Gastrocnemius medialis (tissue), 4 donors: ENCODE results near the gene FMN2. TPM values are rescaled to one million over a fixed set of nuclear protein-coding genes. Genes with fewer than 3 reads are reported as not detected.

Experiments
- ATAC-seq, 2 donors: fragments of 150-250 bp; one replicate each; pipeline ENCODE4 v1.9.1; 2016
- DNase-seq, 2 donors: peaks; one replicate each; pipeline ENCODE4 v3.0.0-alpha.2; 2019
- H3K27ac ChIP-seq, 4 donors: fragments of 200-600 bp; sonication (generic); 1 replicate in 1 of 4; 2 replicates in 3 of 4; pipeline ENCODE4 v1.5.1; 2016 to 2018; ENCODE audit warnings: mild to moderate bottlenecking in 2 of 4, moderate library complexity in 1 of 4
- H3K27me3 ChIP-seq, 3 donors: fragments of 200-600 bp; sonication (generic) in 2 of 3; 1 replicate in 1 of 3; 2 replicates in 2 of 3; pipeline versions ENCODE4 v1.5.1 to v1.6.0; 2016 to 2019; ENCODE audit warnings: mild to moderate bottlenecking in 1 of 3, moderate library complexity in 1 of 3
- H3K36me3 ChIP-seq, 2 donors: fragments of 200-600 bp; sonication (generic) in 1 of 2; one replicate each; pipeline ENCODE4 v1.5.1; 2017 to 2018
- H3K4me1 ChIP-seq, 2 donors: fragments of 200-600 bp; sonication (generic) in 1 of 2; one replicate each; pipeline ENCODE4 v1.5.1; 2016 to 2017; ENCODE audit warnings: mild to moderate bottlenecking in 2 of 2
- H3K4me3 ChIP-seq, 4 donors: fragments of 200-600 bp; sonication (generic) in 3 of 4; 1 replicate in 1 of 4; 2 replicates in 3 of 4; pipeline ENCODE4 v1.5.1; 2016 to 2019; ENCODE audit warnings: mild to moderate bottlenecking in 2 of 4
- H3K9me3 ChIP-seq, 3 donors: fragments of 200-600 bp; sonication (generic) in 2 of 3; 1 replicate in 1 of 3; 2 replicates in 2 of 3; pipeline ENCODE4 v1.5.1; 2016 to 2019
- POLR2A ChIP-seq, 2 donors: fragments of 450-650 bp; IDR thresholded peaks; one replicate each; pipeline ENCODE4 v1.6.1; 2017; ENCODE audit warnings: antibody characterized with exemption in 2 of 2, mild to moderate bottlenecking in 2 of 2, moderate library complexity in 2 of 2
- in situ Hi-C, 4 donors: fragments of 200-750 bp; cut with MboI; loops; one replicate each; pipeline versions ENCODE4 v1.15.0 to v1.8.0; 2017; ENCODE audit warnings: low sequenced_read_pairs in 4 of 4
- intact Hi-C: fragments of 100-400 bp; cut with DNase I; formaldehyde crosslinking; loops from one replicate; pipeline ENCODE4 v1.15.1; 2023; ENCODE audit warnings: low total_unique reads
- total RNA-seq, 4 donors: library from RNA; depleted of rRNA; stranded (reverse); fragments of >200 nt; gene quantifications; one replicate each; pipeline versions ENCODE4 v1.1.0 to v1.2.3, GENCODE V29; 2016
- TF ChIP-seq, protein P1 (sequence below), 5 experiments: fragments of 450-650 bp in 3 of 5; fragments of 200-600 bp in 2 of 5; sonication (generic) in 2 of 5; IDR thresholded peaks in 4 of 5; conservative IDR thresholded peaks in 1 of 5; 1 replicate in 4 of 5; 2 replicates in 1 of 5; pipeline ENCODE4 v1.5.1; 2016 to 2019; ENCODE audit warnings: antibody characterized with exemption in 5 of 5, mild to moderate bottlenecking in 3 of 5, moderate library complexity in 3 of 5

FMN2 gene
- total RNA-seq, 4 donors from 2014 or later = 0.51 TPM; not detected in 3

DNA sequence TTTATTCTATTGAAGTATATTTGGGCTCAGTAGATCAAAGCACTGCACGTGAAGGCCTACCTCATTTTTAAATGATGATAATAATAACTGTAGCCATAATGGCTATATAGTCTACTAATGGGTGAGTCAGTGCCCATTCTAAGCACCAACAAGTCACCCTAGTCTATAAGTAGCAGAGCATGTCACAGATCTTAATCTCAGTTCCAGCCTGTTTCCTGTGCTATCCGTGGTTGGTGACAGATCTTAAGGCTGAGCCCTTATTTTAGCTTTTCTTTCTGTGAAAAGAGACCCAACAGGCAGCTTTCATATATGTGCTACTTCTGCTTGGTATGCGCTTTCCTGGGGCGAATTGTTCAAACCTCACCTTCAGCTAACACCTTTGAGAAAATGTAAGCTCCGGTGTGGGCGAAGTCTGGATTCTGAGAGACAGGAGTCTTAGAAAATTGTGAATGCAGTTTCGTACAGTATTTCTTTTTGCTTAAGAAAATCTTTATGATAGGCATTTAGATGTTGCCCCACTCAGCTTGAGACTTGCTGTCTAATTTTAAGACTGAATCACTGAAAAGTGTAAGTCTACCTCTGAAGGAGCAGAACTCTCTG lies 59.6 kb downstream of the FMN2 start:
- Histone ChIP-seq H3K36me3 (no peaks in the 10 kb centered on the region), H3K4me3 (no peak overlapping the region), H3K9me3 (no peaks in the 10 kb centered on the region), H3K27me3 (no peaks in the 10 kb centered on the region), H3K27ac (no peak overlapping the region), H3K4me1 (no peaks in the 10 kb centered on the region)
- intact Hi-C loops (no loop called here), in situ Hi-C loops (no loop called here)
- TF ChIP-seq, protein P1, sequence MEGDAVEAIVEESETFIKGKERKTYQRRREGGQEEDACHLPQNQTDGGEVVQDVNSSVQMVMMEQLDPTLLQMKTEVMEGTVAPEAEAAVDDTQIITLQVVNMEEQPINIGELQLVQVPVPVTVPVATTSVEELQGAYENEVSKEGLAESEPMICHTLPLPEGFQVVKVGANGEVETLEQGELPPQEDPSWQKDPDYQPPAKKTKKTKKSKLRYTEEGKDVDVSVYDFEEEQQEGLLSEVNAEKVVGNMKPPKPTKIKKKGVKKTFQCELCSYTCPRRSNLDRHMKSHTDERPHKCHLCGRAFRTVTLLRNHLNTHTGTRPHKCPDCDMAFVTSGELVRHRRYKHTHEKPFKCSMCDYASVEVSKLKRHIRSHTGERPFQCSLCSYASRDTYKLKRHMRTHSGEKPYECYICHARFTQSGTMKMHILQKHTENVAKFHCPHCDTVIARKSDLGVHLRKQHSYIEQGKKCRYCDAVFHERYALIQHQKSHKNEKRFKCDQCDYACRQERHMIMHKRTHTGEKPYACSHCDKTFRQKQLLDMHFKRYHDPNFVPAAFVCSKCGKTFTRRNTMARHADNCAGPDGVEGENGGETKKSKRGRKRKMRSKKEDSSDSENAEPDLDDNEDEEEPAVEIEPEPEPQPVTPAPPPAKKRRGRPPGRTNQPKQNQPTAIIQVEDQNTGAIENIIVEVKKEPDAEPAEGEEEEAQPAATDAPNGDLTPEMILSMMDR (IDR thresholded peaks at IDR 0.05 in 4 of 5, conservative IDR thresholded peaks at IDR 0.05 in 1 of 5) = no peak
- TF ChIP-seq POLR2A (IDR thresholded peaks at IDR 0.05) = no peak
- DNase-seq = no peak
- ATAC-seq = no peak

DNA sequence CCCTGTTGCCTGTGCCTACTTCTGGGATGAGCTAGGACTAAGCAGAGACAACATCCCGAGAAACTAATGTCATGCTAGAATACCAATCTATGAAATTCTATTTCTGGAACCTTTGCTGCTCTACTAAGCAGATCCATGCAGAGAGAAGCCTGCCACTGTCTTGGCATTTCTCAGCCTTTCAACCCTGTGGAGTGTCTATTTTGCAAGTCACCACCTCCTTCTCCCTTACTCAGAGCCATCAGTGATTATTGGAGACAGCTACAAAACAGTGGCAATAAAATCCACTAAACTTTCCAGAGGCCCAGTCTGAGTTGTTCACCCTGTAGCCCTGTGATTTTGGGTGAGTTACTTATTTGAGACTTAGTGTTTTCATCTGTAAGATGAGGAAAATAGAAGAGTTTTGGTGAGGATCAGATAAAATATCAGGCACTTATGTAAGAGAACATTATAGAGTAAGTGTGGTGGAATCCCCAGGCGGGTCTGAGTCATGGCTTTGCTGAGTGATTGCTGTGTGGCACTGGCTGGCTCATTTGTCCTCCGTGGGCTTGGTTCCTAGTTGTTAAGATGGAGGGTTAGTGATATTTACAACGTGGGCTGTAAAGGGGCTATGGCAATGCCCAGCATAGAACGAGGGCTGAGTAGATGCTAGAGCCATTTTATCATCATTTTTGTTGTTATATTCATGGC lies 61.1 kb downstream of the FMN2 start:
- Histone ChIP-seq H3K27ac (no peak overlapping the region), H3K9me3 (no peaks in the 10 kb centered on the region), H3K4me1 (no peaks in the 10 kb centered on the region), H3K36me3 (no peaks in the 10 kb centered on the region), H3K27me3 (no peaks in the 10 kb centered on the region), H3K4me3 (no peak overlapping the region)
- ATAC-seq (no peak), DNase-seq (no peak)
- intact Hi-C loops (no loop called here), in situ Hi-C loops (no loop called here)
- no peak for TF ChIP-seq POLR2A (IDR thresholded peaks at IDR 0.05)
- TF ChIP-seq, protein P1 (IDR thresholded peaks at IDR 0.05 in 4 of 5, conservative IDR thresholded peaks at IDR 0.05 in 1 of 5) = no peak

DNA sequence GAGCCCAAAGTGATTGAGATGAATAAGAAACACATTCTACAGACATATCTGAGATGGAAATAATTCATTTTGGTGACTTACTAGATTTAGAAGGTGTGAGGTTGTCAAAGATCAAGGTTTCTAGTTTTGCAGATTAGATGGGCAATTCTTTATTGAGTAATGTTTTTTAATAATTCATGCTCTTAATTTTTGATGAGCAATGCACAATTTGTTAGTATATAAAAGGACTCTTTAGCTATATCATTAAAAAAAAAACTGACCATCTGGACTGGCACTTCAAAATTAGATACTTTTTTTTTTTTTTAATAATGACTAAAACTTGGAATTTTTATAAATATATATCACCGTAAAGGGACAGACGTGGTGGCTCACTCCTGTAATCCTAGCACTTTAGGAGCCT lies 63.9 kb downstream of the FMN2 start:
- in situ Hi-C loops = no loop called here

DNA sequence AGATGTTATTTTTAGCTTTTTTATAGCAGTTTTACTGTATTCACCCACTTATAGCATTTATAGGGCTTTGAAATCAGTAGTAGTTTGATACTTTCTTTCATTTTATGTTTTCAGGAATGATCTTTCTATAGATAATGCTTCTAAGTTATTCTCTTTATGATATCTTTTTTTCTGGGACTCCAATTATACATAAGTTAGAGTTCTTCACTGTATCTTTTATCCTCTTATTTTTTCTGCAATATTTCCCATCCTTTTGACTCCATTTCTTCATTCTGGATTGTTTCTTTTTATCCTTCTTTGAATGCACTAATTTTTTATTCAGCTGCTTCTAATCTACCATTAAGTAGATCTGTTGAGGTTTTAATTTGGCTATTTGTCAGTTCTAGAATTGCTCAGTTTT lies 73.1 kb downstream of the FMN2 start:
- no peaks in the 10 kb centered on the region for H3K36me3 ChIP-seq
- no peak for ATAC-seq
- in situ Hi-C loops = no loop called here
- no peak for DNase-seq
- no peak overlapping the region for H3K27ac ChIP-seq
- TF ChIP-seq POLR2A (IDR thresholded peaks at IDR 0.05) = no peak
- TF ChIP-seq, protein P1 (IDR thresholded peaks at IDR 0.05 in 4 of 5, conservative IDR thresholded peaks at IDR 0.05 in 1 of 5) = no peak
- intact Hi-C loops = no loop called here
- H3K4me1 ChIP-seq = no peaks in the 10 kb centered on the region
- no peak overlapping the region for H3K4me3 ChIP-seq
- no peaks in the 10 kb centered on the region for H3K9me3 ChIP-seq
- H3K27me3 ChIP-seq = no peaks in the 10 kb centered on the region

More for the DNA sequence above, 63.9 kb downstream of the FMN2 start:
- H3K9me3 ChIP-seq = no peaks in the 10 kb centered on the region
- intact Hi-C loops = no loop called here
- H3K4me1 ChIP-seq = no peaks in the 10 kb centered on the region
- no peak overlapping the region for H3K4me3 ChIP-seq
- ATAC-seq = no peak
- no peak overlapping the region for H3K27ac ChIP-seq
- no peaks in the 10 kb centered on the region for H3K36me3 ChIP-seq
- no peaks in the 10 kb centered on the region for H3K27me3 ChIP-seq
- no peak for DNase-seq
- TF ChIP-seq, protein P1 (IDR thresholded peaks at IDR 0.05 in 4 of 5, conservative IDR thresholded peaks at IDR 0.05 in 1 of 5) = no peak
- no peak for TF ChIP-seq POLR2A (IDR thresholded peaks at IDR 0.05)
